Activated CD4-positive, CD25-positive, alpha-beta regulatory T cell treated with anti-CD3 and anti-CD28 coated beads, Interleukin-2, amount 50 U/mL, for 24 hours (primary cell): ENCODE measurements around the gene MIGA2.
"Not testable (repeated sequence)": the region's sequence is repeated elsewhere in the genome, so short reads cannot be mapped to it uniquely, and the experiment has no call there.

Experiments used
- ATAC-seq, 2 donors: fragments of 150-1000 bp; cut with Tn5 transposase; one replicate each; pipeline ENCODE4 v1.10.0; 2021; ENCODE audit warnings: mild to moderate bottlenecking in 1 of 2, moderate library complexity in 1 of 2

The MIGA2 gene

DNA sequence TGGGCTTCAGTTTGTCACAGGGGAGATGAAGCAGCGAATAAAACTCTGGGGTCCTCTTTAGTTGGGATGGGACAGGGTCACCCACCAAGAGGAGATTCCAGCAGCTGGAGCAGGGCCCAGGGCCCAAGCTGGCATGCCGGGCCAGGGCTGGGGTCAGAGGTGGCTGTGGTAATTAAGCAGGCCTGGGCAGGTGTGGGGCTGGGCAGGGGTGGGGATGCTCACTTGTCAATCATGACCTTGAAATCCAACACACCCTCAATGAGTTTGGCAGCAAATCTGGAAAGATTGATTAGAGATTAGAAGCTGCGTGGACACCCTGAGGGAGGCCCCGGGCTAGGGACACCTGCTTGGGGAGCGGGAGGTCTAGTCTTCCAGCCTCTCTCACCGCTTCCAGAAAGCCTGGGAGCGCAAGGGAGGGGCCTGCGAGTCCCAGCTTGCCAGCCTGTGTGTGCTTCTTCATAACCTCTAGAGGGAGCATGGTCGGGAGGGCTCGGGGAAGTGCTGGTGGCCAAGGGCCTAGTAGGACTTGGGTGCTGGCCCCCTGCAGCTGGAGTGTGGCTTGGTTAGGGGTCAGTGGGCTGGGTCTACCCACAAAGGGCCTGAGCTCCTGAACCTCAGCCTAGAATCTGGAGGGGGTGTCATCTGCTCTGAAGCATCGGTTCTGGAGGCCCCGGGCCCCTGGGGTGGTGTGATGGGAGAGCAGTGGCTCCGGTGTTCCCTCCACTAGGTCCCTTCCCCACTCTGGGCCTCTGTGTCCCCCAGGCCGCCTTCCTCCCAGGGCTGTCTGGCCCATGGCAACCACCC is 66.6 kb downstream of the MIGA2 start:
- ATAC-seq: peak; percentile 50 to 61

DNA sequence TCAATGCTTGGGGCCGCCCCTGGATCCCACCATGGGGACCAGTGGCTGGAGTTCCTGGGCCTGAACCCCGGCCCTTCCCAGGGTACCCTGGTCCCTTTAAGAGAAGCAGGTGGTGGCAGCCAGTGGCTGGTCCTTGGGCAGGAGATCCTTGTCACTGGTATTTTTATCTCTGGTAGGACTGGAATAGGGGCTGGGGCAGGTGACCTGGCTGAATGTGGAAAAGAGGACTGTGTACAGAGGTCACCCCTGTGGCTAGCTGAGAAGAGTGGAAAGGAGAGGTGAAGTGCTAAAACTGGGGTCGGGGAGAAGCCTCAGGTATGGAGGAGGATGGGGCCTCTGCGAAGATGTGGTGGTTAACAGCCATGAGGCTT is 67.2 kb downstream of the MIGA2 start:
- ATAC-seq: no peak

DNA sequence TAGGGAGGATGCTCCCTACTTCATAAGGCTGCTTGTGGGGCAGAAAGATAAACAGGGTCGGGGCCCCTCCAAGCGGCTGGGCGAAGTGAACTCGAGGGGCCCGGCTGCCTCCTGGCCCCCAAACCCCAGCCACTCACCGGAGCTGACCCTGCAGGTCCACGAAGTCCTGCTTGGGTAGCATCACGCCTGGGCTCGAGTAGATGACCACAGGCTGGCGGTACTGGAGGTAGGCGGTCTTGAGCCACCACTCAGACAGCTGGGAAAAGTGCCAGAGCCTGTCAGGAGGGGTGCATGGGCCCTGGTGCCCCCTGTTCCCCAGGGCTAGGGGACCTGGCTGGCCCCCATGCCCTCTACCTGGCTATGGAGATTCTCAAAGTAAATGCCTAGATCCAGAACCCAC is 67.6 kb downstream of the MIGA2 start:
- ATAC-seq: no peak

DNA sequence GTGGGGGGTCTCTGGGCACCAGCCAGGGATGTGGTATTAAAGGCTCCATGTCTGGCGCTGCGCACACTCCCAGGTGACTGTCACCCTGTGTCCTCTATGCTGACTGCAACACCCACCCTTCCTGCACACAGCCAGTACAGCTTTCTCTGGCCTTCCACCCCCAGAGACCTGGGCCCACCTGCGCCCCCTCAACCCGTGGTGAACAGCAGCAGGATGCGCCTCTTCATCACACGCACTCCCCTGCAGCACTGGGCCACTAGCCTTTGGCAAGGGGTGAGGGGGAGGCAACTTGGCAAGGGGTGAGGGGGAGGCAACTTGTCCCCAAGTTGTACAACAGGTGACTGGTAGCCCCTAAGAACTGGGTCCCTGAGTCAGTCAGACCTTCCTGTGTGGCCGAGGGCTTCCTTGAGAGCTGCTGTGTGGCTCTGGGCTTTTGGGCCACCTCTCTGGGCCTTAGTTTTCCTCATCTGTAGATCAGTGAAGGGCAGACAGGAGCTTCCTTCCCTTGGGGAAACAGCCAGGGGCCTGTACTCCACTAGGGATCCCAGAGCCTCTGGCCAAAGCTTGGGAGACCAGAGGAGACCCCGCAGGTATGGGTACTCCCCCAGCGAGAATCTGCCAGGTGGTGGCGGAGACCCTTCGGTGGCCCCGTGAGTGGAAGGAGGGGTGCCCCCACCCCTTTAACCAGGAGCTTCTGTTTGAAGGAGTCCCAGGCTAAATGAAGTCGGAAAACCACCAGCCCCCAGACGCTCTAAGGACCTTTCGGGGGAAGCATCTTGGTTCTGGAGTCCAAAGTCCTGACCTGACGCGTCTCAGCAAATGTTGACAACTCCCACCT is 69.7 kb downstream of the MIGA2 start:
- ATAC-seq: no peak

DNA sequence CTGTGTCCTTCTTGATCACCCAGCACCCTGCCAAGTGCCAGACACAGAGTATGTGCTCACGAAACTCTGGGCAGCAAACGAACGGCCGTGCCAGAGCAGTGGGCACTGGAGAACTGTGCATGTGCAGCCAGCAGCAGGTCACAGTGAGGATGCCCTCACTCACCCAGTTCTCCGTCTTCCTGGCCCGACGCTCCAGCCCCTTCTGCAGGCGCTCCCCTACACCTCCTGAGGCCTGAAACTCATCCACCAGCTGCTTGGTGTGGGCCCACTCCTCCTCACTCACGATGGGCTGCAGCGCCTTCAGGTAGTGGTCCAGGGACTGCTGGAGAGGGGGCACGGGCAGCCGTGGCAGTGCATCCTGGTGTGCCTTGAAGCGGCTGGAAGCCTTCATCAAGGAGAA is 71.2 kb downstream of the MIGA2 start:
- ATAC-seq: no peak

DNA sequence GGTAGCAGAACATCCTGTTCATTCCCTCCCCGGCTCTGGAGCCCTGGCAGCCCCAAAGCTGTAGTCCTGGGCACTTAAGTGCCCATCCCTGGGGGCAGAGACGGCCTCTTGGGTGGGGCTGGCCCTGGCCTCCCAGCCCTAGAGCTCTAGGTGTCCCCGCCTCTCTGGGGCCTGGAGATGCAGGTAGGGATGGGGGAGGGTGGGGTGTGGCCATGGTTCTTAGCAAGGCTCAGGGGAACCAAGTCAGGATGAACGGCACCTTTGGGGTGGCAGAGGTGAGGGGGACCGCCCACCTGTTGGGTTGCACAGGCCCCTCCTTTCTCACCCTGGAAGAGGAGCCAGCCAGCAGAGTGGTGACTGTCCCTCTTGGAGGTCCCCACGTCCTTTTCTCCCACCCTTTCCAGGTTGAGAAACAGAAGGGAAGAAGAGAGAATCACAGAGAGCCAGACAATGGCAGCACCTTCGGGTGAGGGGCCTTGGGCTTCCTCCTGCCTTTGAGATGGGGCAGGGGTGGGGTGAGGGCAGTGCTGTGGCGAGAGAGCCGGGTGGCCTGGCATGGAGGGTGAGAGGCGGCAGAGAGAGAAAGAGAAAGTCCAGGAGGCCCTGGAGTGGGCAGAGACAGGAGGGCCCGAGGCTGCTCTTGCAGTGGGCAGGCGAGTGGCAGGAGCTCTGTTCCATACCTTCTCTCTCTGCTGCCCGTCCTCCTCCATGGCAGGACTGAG is 71.8 kb downstream of the MIGA2 start:
- no peak for ATAC-seq

DNA sequence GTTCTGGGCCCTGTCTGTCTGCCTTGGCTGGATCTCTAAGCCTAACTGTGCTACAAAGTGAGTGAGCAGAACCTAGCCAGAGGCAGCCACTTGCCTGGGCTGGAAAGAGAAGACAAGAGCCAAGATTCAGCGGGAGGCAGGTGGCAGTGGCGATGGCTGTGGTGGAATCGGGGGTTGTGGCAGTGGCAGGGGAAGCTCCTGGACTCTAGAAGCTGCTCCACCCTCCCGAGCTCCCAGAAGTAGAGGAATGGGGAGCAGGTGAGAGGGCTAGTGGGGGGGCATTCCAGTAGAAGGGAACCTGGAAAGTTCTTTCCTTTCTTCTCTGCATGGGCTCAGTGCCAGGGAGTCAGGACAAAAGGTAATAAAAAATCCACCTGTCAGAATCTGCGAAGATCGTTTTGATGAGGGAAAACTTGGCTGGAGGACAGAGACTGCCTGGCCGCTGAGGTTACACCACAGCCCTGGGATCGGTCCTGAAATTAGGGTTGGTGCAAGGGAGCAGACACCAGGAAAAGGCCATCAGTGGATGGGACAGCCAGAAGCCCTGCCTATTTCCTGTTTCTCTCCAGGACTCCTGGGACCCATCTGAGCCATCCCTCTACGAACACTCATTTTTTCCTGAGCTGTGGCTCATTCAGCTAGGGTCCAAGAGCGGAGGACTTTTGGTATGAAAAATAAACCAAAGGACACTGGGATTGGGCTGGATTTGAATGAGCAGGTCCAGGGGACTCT is 72.5 kb downstream of the MIGA2 start:
- no peak for ATAC-seq

DNA sequence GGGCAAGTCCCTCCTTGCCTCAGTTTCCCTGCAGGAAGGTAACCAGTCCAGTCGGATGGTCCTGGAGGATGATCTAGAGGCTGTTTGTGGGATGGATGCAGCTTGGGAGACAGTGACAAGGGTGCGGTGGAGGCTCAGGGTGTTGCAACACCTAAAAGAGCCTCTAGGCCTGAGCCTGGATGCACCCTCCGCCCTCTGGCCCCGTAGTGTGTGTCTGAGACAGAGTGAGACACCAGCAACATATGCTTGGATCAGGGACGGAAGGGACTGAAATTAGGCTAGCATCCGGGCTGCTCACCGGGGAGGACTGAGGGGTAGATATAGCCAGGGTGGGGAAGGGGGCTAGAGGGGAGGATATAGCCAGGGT is 73.1 kb downstream of the MIGA2 start:
- ATAC-seq: no peak

DNA sequence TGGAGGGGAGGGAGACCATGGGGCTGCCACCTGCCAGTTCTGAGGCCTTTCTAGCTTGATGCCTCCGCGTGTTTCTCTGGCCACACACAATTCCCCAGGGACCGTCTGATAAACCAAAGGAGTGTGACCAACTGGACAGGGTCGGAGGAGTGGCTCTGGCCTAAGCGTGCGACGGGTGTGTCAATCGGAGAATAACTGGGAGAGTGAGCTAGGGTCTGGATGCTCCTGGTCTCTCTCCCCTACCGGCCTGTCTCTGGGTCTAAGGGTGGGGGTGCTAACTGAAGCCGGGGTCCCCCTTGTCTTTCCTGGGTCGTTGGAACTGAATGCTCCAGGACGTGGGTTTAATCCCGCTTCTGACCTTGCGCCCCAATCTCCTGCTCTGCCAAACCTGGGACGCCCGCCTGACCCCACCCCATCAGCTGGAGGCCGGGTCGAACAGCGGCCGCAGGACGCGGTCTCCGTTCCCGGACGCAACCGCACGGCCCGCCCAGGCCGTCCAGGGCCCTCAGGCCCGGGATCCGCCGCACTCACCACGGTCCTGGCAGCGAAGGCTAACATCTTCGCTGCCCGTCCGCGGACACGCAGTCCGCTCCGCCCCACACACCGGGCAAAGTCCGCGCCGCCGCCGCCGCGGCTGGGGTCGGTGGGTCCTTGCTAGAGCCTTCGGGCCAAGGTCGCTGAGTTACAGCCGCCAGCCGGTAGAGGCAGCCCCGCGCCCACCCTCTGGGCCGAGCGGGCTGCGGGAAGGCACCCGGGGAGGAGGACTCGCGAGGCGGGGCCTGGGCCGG is 73.7 kb downstream of the MIGA2 start:
- no peak for ATAC-seq

DNA sequence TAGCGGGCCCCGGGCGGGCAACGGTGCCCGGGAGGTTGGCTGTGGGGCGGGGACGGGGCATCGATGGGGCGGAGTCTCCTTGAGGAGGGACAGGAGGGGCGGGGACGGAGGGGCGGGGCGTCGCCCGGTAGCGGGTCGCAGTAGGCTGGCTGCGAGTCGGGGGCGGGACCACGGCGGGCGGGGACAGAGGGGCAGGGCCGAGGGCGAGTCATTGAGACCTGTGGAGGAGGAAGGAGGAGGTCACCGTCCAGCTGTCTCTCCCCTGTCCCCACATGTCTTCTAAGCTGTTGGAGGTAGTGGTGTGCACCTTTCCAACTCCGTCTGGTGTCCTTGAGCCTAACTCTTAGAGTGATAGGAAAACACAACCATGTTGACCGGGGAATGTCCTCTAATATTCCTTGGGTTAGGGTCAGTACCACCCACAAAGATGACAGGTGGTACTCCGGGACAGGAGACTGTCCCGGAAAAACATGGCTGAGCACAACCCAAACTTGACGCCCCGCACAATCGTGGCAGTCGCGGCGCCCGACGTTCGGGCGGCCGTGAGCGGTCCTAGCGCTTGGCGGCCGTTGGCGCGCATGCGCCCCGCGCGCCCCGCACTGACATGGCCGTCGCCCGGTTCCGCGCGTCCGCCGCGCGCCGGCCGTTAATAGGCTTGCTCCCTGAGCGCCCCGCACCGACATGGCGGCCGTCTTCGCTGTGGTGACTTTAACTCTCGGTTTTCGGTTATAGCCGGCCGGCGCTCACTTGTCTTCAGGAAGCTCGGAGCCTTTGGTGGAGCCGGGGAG is 74.5 kb downstream of the MIGA2 start, which contains the start of the genes CRAT and PTPA:
CRAT (minus strand) TSS at position 54 of the 788 bp plus-strand sequence. CDS start 284 bp downstream, outside the sequence.
PTPA (plus strand) TSS at position 676 of the 788 bp plus-strand sequence. CDS start 186 bp downstream, outside the sequence.
- peak; percentile 90 to 93 for ATAC-seq

DNA sequence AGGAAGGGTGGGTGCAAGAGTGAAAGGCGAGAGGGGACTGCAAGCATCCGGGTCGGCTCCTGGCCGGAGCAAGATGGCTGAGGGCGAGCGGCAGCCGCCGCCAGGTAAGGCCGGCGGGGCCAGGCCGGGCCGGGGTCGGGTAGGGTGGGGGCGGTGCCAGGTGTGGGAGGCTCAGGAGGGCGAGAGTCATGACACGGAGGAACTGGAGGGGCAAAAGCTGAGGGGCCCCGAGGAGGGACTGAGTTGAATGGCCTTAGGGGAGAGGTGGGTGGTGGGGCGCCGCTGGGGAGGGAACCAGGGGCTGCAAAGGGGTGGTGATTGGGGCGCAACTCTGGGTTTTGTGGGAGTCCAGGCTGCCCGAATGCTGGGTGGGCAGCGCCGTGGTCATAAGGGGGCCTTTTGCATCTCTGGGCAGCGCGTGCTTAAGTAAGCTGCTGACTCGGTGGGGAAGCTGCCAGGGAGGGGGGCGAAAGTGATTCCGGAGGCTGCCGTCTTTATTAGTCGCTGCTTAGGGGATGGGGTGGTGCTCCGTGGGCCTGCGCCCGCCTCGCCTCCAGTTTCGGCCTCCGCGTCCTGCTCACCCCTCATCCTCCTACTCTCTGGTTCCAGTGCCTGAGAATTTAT is 75.2 kb downstream of the MIGA2 start:
- ATAC-seq: peak in 1 of 2 donors; percentile 7

DNA sequence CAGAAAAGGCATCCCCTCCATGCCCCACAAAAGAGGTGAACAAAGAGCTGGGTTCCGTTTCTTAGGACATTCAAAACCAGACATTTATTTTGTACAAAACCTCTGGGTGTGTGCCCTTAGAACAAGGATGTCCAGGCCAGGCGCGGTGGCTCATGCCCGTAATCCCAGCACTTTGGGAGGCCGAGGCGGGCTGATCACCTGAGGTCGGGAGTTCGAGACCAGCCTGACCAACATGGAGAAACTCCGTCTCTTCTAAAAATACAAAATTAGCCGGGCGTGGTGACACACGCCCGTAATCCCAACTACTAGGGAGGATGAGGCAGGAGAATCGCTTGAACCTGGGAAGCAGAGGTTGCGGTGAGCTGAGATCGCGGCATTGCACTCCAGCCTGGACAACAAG is 76.1 kb downstream of the MIGA2 start:
- not testable (repeated sequence) for ATAC-seq

DNA sequence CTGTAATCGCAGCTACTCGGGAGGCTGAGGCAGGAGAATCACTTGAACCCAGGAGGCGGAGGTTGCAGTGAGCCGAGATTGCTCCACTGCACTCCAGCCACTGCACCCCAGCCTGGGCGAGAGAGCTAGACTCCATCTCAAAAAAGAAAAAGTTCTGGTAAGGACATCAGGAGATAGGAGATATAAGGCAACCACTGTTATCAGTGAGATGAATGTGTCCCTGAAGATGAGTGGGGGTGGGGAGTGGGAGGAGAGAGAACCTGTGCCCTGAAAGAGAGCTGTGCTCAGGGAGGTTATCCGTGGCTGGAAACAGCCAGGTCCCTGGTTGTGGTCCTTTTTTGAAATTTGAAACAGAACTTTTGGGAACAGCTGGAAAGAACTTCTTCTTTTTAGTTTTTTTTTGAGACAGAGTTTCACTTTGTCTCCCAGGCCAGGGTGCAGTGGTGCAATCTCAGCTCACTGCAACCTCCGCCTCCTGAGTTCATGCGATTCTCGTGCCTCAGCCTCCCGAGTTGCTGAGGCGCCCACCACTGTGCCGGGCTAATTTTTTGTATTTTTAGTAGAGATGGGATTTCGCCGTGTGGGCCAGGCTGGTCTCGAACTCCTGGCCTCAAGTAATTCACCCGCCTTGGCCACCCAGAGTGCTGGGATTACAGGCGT is 77.3 kb downstream of the MIGA2 start:
- no peak for ATAC-seq

DNA sequence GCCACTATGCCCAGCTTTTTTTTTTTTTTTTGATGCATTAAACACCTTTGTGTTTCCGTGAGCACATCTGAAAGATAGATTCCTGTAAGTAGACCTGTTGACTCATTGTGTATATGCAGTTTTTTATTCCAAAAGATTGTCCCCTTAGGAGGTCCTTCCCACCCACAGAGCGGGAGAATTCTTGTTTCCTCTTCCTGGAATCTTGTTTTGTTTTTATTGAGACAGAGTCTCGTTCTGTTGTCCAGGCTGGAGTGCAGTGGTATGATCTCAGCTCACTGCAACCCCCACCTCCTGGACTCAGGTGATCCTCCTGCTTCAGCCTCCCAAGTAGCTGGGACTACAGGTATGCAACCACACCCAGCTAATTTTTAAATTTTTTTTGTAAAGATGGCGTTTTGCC is 82.4 kb downstream of the MIGA2 start:
- ATAC-seq: no peak

DNA sequence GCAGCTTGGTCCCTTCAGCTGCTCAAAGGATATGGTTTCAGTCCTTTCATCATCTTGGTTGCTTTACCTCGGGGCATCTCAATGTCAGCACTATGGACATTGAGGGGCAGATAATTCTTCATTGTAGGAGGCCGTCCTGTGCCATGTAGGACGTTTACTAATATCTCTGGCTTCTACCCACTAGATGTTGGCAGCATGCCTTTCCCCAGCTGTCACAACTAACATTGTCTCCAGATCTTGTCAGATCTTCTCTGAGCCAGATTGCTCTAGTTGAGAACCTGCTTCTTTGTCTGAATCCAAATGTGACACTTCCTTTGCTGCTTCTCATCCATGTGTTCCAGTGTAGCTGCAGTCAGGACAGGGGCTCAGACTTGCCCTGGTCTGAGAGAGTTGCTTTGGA is 85.1 kb downstream of the MIGA2 start:
- ATAC-seq: no peak
